Endodermal cell (in vitro differentiated cells): Measurements from ENCODE around the gene COL9A3. TPM values are rescaled to one million over a fixed set of nuclear protein-coding genes. Genes with fewer than 3 reads are reported as not detected.
"Not testable (repeated sequence)": the region's sequence is repeated elsewhere in the genome, so short reads cannot be mapped to it uniquely, and the experiment has no call there.

Source experiments
- DNase-seq: peaks from one replicate; pipeline ENCODE4 v3.0.0-alpha.2; 2017
- H3K27ac ChIP-seq: 2 replicates; pipeline ENCODE4 v1.5.1; 2013; ENCODE audit warnings: mild to moderate bottlenecking, low read depth, low read length, moderate library complexity
- H3K27me3 ChIP-seq: 2 replicates; pipeline ENCODE4 v1.6.1; 2013; ENCODE audit warnings: mild to moderate bottlenecking, low read length, moderate library complexity; ENCODE audit not compliant: insufficient read depth, control insufficient read depth, poor library complexity, severe bottlenecking
- H3K36me3 ChIP-seq: 2 replicates; pipeline ENCODE4 v1.7.0; 2013; ENCODE audit warnings: mild to moderate bottlenecking, low read length, moderate library complexity; ENCODE audit not compliant: control insufficient read depth, insufficient read depth
- H3K4me1 ChIP-seq: one replicate; pipeline ENCODE4 v1.7.0; 2013; ENCODE audit warnings: low read length; ENCODE audit not compliant: control insufficient read depth, insufficient read depth
- H3K4me3 ChIP-seq: 2 replicates; pipeline ENCODE4 v1.5.1; 2013; ENCODE audit warnings: mild to moderate bottlenecking, low read length, moderate library complexity
- H3K9ac ChIP-seq: 2 replicates; pipeline ENCODE4 v1.6.1; 2013; ENCODE audit warnings: mild to moderate bottlenecking, low read length, moderate library complexity; ENCODE audit not compliant: poor library complexity, severe bottlenecking; ENCODE audit errors: extremely low read depth
- H3K9me3 ChIP-seq: 2 replicates; pipeline ENCODE4 v1.6.1; 2013; ENCODE audit warnings: mild to moderate bottlenecking, low read length, moderate library complexity; ENCODE audit not compliant: control insufficient read depth
- H3K27ac Mint-ChIP-seq: 2 replicates; pipeline ENCODE4 v1.8.0; 2020; ENCODE audit warnings: mixed read lengths
- H3K27me3 Mint-ChIP-seq: 2 replicates; pipeline ENCODE4 v1.8.0; 2021; ENCODE audit warnings: mild to moderate bottlenecking, mixed read lengths; ENCODE audit not compliant: insufficient read depth
- H3K36me3 Mint-ChIP-seq: 2 replicates; pipeline ENCODE4 v1.8.0; 2020; ENCODE audit warnings: low read depth, mixed read lengths
- H3K4me1 Mint-ChIP-seq: 2 replicates; pipeline ENCODE4 v1.8.0; 2020; ENCODE audit warnings: mixed read lengths
- H3K4me3 Mint-ChIP-seq: 2 replicates; pipeline ENCODE4 v1.8.0; 2020; ENCODE audit warnings: mild to moderate bottlenecking, moderate library complexity, mixed read lengths
- H3K9me3 Mint-ChIP-seq: 2 replicates; pipeline ENCODE4 v1.8.0; 2020; ENCODE audit warnings: mild to moderate bottlenecking, mixed read lengths
- WGBS, 2 experiments: methylation state at CpG; one replicate each; pipeline versions ENCODE4 v1.1.5 to v1.1.7; 2013; ENCODE audit warnings: missing lambda C conversion rate in 2 of 2, mixed read lengths in 1 of 2; ENCODE audit not compliant: insufficient coverage in 1 of 2, insufficient read length in 1 of 2; 5-methylcytosine and 5-hydroxymethylcytosine counted together
- total RNA-seq, 2 donors: library from RNA; stranded (reverse); fragmentation: NEBNext Ultra II Directional in 1 of 2; extraction: Animal tissue kit (Norgen Biotek cat#: 25700) in 1 of 2; gene quantifications; 2 replicates in 1 of 2; 3 replicates in 1 of 2; pipeline ENCODE4 v1.2.1, GENCODE V29; 2021
- TF ChIP-seq, protein P1 (sequence below): fragments of 200-600 bp; sonication (generic); conservative IDR thresholded peaks from 2 replicates; pipeline ENCODE4 v1.5.0; 2021; ENCODE audit warnings: antibody characterized with exemption, mild to moderate bottlenecking

The COL9A3 gene
- total RNA-seq, 2 donors from 2014 or later = 48.9 to 133 TPM

DNA sequence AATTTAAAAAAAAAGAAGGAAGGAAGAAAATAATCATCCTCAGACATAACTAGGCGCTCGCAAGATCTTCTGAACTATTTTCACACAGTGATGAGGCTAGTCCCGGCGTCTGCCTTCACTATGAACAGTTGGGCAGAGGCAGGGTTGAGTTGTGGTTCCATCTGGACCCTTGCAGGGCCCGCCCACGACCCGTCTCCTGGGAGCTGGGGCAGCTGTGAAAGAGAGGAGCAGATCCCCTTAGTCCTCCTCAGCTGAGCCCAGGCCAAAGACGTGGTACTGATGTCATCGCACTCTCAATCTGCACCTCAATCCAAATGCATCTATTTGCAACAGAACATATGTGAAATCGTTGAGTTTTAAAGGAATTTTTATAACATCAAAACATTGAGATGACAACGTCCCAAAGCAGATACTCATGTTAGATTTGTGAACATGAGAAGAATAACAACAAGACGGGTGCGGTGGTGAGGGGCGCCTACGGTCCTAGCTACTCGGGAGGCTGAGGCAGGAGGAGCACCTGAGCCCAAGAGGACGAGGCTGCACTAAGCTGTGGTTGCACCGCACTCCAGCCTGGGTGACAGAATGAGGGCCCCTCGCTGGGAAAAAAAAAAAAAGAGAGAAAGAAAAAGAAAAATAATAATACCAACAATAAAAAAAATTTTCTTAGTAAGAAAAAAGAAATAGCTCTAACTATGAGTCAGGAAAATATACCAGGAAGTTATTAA lies 29.5 kb downstream of the COL9A3 start:
- Histone ChIP-seq H3K27ac (no peak overlapping the region), H3K4me1 (no peaks in the 10 kb centered on the region), H3K9me3 (no peaks in the 10 kb centered on the region), H3K4me3 (no peak overlapping the region), H3K27me3 (no peaks in the 10 kb centered on the region), H3K9ac (no peak overlapping the region), H3K36me3 (peaks cover 36% of the 10 kb centered on the region)
- DNase-seq = no peak
- WGBS, 2 experiments = 95 to 100% methylated on average over 7 to 17 of the region's 19 CpGs
- Mint-ChIP-seq H3K27ac (no peak overlapping the region), H3K27me3 (no peaks in the 10 kb centered on the region), H3K9me3 (no peaks in the 10 kb centered on the region), H3K4me3 (no peak overlapping the region), H3K36me3 (peaks cover 31% of the 10 kb centered on the region), H3K4me1 (no peaks in the 10 kb centered on the region)
- TF ChIP-seq, protein P1, sequence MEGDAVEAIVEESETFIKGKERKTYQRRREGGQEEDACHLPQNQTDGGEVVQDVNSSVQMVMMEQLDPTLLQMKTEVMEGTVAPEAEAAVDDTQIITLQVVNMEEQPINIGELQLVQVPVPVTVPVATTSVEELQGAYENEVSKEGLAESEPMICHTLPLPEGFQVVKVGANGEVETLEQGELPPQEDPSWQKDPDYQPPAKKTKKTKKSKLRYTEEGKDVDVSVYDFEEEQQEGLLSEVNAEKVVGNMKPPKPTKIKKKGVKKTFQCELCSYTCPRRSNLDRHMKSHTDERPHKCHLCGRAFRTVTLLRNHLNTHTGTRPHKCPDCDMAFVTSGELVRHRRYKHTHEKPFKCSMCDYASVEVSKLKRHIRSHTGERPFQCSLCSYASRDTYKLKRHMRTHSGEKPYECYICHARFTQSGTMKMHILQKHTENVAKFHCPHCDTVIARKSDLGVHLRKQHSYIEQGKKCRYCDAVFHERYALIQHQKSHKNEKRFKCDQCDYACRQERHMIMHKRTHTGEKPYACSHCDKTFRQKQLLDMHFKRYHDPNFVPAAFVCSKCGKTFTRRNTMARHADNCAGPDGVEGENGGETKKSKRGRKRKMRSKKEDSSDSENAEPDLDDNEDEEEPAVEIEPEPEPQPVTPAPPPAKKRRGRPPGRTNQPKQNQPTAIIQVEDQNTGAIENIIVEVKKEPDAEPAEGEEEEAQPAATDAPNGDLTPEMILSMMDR = no peak

DNA sequence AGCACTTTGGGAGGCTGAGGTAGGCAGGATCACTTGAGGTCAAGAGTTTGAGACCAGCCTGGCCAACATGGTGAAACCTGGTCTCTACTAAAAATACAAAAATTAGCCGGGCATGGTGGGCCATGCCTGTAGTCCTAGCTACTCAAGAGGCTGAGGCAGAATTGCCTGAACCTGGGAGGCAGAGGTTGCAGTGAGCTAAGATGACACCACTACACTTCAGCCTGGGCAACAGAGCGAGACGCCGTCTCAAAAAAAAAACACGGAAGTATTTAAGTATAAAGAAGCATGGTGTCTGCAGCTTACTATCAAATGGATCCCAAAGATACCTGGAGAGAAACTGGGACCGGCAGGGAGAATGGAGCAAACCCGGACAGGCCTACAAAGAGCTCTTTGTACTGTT lies 32.1 kb downstream of the COL9A3 start:
- H3K36me3 Mint-ChIP-seq = peaks cover 37% of the 10 kb centered on the region
- not testable (repeated sequence) for H3K27ac Mint-ChIP-seq, H3K4me3 ChIP-seq, H3K4me3 Mint-ChIP-seq, H3K4me1 Mint-ChIP-seq, H3K27me3 Mint-ChIP-seq, DNase-seq, H3K9me3 ChIP-seq, H3K4me1 ChIP-seq, H3K9me3 Mint-ChIP-seq, H3K27ac ChIP-seq, H3K9ac ChIP-seq, H3K27me3 ChIP-seq
- peaks cover 54% of the 10 kb centered on the region for H3K36me3 ChIP-seq
- 94 to 97% methylated on average over 7 of the region's 7 CpGs for WGBS, 2 experiments

DNA sequence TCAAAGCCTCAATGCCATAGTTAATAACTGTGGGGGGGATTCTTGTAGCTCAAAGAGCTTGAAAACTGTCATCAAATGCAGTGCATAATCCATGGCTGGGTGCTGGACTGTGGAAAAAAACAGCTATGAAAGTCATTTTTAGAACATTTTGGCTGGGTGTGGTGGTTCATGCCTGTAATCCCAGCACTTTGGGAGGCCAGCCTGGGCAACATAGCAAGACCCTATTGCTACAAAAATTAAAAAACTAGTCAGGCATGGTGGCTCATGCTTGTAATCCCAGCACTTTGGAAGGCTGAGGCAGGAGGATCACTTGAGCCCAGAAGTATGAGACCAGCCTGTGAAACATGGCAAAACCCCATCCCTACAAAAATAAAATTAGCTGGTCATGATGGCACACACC lies 32.6 kb downstream of the COL9A3 start:
- H3K9ac ChIP-seq = no peak overlapping the region
- Mint-ChIP-seq H3K27ac (no peak overlapping the region), H3K4me3 (no peak overlapping the region), H3K27me3 (no peaks in the 10 kb centered on the region), H3K4me1 (no peaks in the 10 kb centered on the region), H3K9me3 (no peaks in the 10 kb centered on the region), H3K36me3 (peaks cover 38% of the 10 kb centered on the region)
- H3K4me1 ChIP-seq = no peaks in the 10 kb centered on the region
- TF ChIP-seq, protein P1 = no peak
- no peaks in the 10 kb centered on the region for H3K9me3 ChIP-seq
- peaks cover 59% of the 10 kb centered on the region for H3K36me3 ChIP-seq
- no peaks in the 10 kb centered on the region for H3K27me3 ChIP-seq
- no peak overlapping the region for H3K27ac ChIP-seq
- no peak overlapping the region for H3K4me3 ChIP-seq
- DNase-seq = no peak
